HG03159 (cell line): ENCODE data around the gene TOPBP1.

Experiments used
- ATAC-seq: cut with Tn5 transposase; IDR thresholded peaks from one replicate; pipeline ENCODE4 v1.9.1; 2021; ENCODE audit warnings: mild to moderate bottlenecking, moderate library complexity; ENCODE audit not compliant: unreplicated experiment

The TOPBP1 gene

GRCh38 chr3:133610031-133610430 is 51.7 kb downstream of the TOPBP1 start:
- no peak for ATAC-seq

- no peak for ATAC-seq
These were observed 53.4 kb downstream of the TOPBP1 start for GRCh38 chr3:133608388-133608787.

- no peak for ATAC-seq
These were observed 53.9 kb downstream of the TOPBP1 start for GRCh38 chr3:133607816-133608215.

- ATAC-seq, result no peak
These were observed 54.8 kb downstream of the TOPBP1 start for GRCh38 chr3:133606902-133607301.

- ATAC-seq, result no peak
These were observed 55.4 kb downstream of the TOPBP1 start for GRCh38 chr3:133606342-133606741.

- ATAC-seq, result no peak
These were observed 61.1 kb downstream of the TOPBP1 start for GRCh38 chr3:133600572-133601081.

GRCh38 chr3:133599280-133599679 is 62.5 kb downstream of the TOPBP1 start:
- ATAC-seq, result no peak

GRCh38 chr3:133598405-133598804 is 63.3 kb downstream of the TOPBP1 start:
- ATAC-seq, result no peak

GRCh38 chr3:133595341-133595740 is 66.4 kb downstream of the TOPBP1 start:
- no peak for ATAC-seq

- no peak for ATAC-seq
These were observed 68.5 kb downstream of the TOPBP1 start for GRCh38 chr3:133593243-133593642.

GRCh38 chr3:133592843-133593242 is 68.9 kb downstream of the TOPBP1 start:
- no peak for ATAC-seq

- no peak for ATAC-seq
These were observed 70.4 kb downstream of the TOPBP1 start for GRCh38 chr3:133591271-133591742.

- ATAC-seq, result no peak
These were observed 72.2 kb downstream of the TOPBP1 start for GRCh38 chr3:133589503-133589902.

GRCh38 chr3:133588784-133589465 is 72.8 kb downstream of the TOPBP1 start:
- ATAC-seq, result no peak

- no peak for ATAC-seq
These were observed 73.7 kb downstream of the TOPBP1 start for GRCh38 chr3:133588035-133588434.

GRCh38 chr3:133583396-133583795 is 78.3 kb downstream of the TOPBP1 start:
- ATAC-seq, result no peak

- ATAC-seq, result no peak
These were observed 83.1 kb downstream of the TOPBP1 start for GRCh38 chr3:133578548-133579191.

GRCh38 chr3:133576169-133576568 is 85.6 kb downstream of the TOPBP1 start:
- ATAC-seq, result no peak

GRCh38 chr3:133575086-133575485 is 86.7 kb downstream of the TOPBP1 start:
- no peak for ATAC-seq

GRCh38 chr3:133574260-133574881 is 87.4 kb downstream of the TOPBP1 start:
- peak; percentile 30 for ATAC-seq

- ATAC-seq, result peak; percentile 25
These were observed 88.0 kb downstream of the TOPBP1 start, which contains the start of gene CDV3 for GRCh38 chr3:133573629-133574194. TSS of gene CDV3 (plus strand) at chr3:133573686. CDS start at chr3:133574045, 359 bp downstream.
